Glutamatergic neuron (in vitro differentiated cells): ENCODE data around the gene ZCCHC7. TPM values are rescaled to one million over a fixed set of nuclear protein-coding genes. Genes with fewer than 3 reads are reported as not detected.

ENCODE experiments used
- DNase-seq: peaks from one replicate; pipeline ENCODE4 v3.0.0; 2022
- H3K27ac Mint-ChIP-seq: one replicate; pipeline ENCODE4 v1.8.0; 2020; ENCODE audit warnings: mild to moderate bottlenecking, mixed read lengths, inconsistent platforms; ENCODE audit not compliant: unreplicated experiment
- H3K27me3 Mint-ChIP-seq: one replicate; pipeline ENCODE4 v1.8.0; 2020; ENCODE audit warnings: mild to moderate bottlenecking, moderate library complexity, mixed read lengths, inconsistent platforms; ENCODE audit not compliant: unreplicated experiment
- H3K36me3 Mint-ChIP-seq: one replicate; pipeline ENCODE4 v1.8.0; 2020; ENCODE audit warnings: mild to moderate bottlenecking, mixed read lengths, inconsistent platforms; ENCODE audit not compliant: unreplicated experiment
- H3K4me1 Mint-ChIP-seq: one replicate; pipeline ENCODE4 v1.8.0; 2020; ENCODE audit warnings: mild to moderate bottlenecking, low read depth, mixed read lengths, inconsistent platforms; ENCODE audit not compliant: unreplicated experiment
- H3K4me3 Mint-ChIP-seq: one replicate; pipeline ENCODE4 v1.8.0; 2020; ENCODE audit warnings: mild to moderate bottlenecking, mixed read lengths, inconsistent platforms; ENCODE audit not compliant: unreplicated experiment
- H3K9me3 Mint-ChIP-seq: one replicate; pipeline ENCODE4 v1.8.0; 2020; ENCODE audit warnings: mild to moderate bottlenecking, moderate library complexity, mixed read lengths, inconsistent platforms; ENCODE audit not compliant: unreplicated experiment
- total RNA-seq: library from RNA; stranded (reverse); fragmentation: NEBNext Ultra II Directional; extraction: Animal tissue kit (Norgen Biotek cat#: 25700); gene quantifications from one replicate; pipeline ENCODE4 v1.2.1, GENCODE V29; 2021; ENCODE audit not compliant: unreplicated experiment
- TF ChIP-seq, protein P1 (sequence below): fragments of 200-600 bp; sonication (generic); IDR thresholded peaks from one replicate; pipeline ENCODE4 v1.5.0; 2021; ENCODE audit not compliant: partially characterized antibody, unreplicated experiment

Gene ZCCHC7
- total RNA-seq, 1 donor from 2014 or later, result 31.1 TPM

DNA sequence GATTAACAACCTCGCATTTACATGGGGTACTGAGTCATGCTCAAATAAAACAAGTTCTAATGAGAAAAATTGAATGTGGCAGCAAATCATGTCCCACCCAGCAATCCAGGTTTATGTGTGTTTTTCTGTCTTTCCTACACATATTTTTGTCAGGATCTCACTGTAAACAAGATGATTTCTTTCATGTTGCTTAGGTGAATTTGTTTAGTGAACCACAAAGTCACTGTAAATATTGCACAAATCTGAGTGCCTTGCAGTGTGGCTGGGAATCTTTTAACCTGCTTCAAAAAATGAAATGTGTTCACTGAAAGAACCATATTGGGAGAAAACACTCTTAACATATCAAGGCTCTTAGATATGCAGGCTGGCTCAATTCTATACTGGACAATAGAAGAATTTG lies 23.1 kb upstream of the ZCCHC7 start:
- TF ChIP-seq, protein P1, sequence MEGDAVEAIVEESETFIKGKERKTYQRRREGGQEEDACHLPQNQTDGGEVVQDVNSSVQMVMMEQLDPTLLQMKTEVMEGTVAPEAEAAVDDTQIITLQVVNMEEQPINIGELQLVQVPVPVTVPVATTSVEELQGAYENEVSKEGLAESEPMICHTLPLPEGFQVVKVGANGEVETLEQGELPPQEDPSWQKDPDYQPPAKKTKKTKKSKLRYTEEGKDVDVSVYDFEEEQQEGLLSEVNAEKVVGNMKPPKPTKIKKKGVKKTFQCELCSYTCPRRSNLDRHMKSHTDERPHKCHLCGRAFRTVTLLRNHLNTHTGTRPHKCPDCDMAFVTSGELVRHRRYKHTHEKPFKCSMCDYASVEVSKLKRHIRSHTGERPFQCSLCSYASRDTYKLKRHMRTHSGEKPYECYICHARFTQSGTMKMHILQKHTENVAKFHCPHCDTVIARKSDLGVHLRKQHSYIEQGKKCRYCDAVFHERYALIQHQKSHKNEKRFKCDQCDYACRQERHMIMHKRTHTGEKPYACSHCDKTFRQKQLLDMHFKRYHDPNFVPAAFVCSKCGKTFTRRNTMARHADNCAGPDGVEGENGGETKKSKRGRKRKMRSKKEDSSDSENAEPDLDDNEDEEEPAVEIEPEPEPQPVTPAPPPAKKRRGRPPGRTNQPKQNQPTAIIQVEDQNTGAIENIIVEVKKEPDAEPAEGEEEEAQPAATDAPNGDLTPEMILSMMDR, result no peak
- no peak for DNase-seq
- Mint-ChIP-seq H3K27me3 (no peaks in the 10 kb centered on the region), H3K4me1 (peaks cover 1% of the 10 kb centered on the region), H3K4me3 (no peak overlapping the region), H3K36me3 (no peaks in the 10 kb centered on the region), H3K27ac (no peak overlapping the region), H3K9me3 (no peaks in the 10 kb centered on the region)

DNA sequence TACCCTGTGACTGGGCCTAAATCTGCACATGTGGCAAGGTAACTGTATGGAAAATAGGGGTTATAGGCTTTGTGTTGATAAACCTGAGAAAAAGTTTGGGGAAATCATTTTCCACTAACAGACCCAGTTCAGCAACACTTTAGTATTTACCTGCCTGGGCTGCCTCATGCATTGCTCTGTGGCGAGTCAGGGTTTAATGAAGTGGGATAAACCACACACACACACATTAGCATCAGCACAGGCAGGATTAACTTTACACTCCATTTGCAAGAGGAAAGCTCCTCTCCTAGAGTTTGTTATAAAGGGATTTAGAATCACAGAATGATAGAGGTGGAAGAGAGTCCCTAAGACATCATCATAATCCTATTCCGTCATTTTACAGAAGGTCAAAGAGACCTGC lies 20.0 kb upstream of the ZCCHC7 start:
- no peak overlapping the region for H3K4me3 Mint-ChIP-seq
- DNase-seq, result no peak
- peaks cover 1% of the 10 kb centered on the region for H3K9me3 Mint-ChIP-seq
- no peaks in the 10 kb centered on the region for H3K27me3 Mint-ChIP-seq
- no peaks in the 10 kb centered on the region for H3K4me1 Mint-ChIP-seq
- TF ChIP-seq, protein P1, result no peak
- H3K27ac Mint-ChIP-seq, result no peak overlapping the region
- no peaks in the 10 kb centered on the region for H3K36me3 Mint-ChIP-seq

DNA sequence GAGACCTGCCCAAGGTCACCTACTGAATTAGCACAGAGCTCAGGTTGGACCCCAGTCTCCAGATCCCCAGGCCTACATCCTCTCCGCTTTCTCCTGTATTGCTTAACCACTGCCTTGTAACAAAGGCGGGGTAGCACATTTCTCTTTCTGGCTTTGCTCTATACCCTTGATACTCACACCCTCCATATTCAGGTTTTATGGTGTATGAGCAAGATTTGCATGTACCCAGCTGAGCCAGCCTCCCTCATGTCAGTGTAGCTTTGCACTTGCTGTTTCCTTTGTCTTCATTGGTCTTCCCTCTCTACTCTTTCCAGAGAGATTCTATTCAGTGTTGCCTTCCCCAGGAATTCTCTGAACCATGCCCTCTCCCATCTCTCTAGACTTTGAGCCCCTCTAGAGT lies 19.6 kb upstream of the ZCCHC7 start:
- Mint-ChIP-seq H3K9me3 (peaks cover 1% of the 10 kb centered on the region), H3K27ac (no peak overlapping the region), H3K4me3 (no peak overlapping the region), H3K4me1 (no peaks in the 10 kb centered on the region), H3K27me3 (no peaks in the 10 kb centered on the region), H3K36me3 (no peaks in the 10 kb centered on the region)
- TF ChIP-seq, protein P1, result no peak
- no peak for DNase-seq

DNA sequence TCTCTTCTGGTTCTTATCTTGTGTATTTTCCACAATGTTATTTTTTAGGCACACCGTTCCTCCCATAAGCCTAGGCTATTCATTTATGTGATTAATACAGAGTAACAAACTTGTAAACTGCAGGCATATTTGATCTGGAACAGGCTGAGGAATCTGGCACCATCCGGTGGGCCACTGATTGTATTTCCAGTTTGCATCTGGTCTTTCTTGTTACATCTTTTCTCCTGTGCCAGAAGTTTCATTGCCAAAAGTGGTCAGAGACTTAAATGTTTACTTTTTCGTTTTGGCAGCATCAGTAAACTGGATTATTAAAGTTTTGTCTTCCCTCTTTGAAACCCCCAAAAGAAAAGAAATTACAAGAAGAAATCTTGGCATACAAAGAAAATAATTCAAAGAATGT lies 17.9 kb upstream of the ZCCHC7 start:
- Mint-ChIP-seq H3K9me3 (peaks cover 1% of the 10 kb centered on the region), H3K27ac (no peak overlapping the region), H3K36me3 (no peaks in the 10 kb centered on the region), H3K4me3 (no peak overlapping the region), H3K27me3 (no peaks in the 10 kb centered on the region), H3K4me1 (no peaks in the 10 kb centered on the region)
- DNase-seq, result no peak
- TF ChIP-seq, protein P1, result no peak

DNA sequence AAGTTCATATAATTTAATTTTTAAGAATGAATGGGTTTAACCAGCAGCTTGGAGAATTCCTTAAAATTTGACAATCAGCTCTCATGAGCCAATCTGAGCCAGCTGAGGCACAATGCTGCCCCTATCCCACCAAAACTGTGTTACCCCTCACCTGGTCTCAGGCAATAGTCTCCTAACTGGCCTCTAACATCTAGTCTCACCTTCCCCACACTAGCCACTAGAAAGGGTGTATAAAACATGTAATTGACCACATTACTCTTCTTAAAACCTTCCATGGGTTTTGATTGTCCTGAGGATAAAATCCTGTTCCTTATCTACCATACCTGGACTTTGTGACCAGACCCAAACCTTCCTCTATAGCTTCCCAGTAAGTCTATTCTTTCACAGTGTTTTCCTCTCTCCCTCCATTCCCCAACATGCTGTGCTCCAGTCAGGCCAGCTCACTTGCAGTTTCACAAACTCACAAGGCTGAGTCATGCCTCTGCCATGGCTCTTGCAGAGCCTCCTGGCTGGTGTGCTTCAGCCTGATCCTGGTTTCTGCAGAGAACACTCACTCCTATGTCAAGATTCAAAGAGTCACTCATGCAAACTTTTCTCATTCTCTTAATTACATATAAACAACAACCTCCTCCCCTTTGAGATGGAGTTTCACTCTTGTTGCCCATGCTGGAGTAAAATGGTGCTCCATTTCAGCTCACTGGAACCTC lies 16.0 kb upstream of the ZCCHC7 start:
- peaks cover 1% of the 10 kb centered on the region for H3K9me3 Mint-ChIP-seq
- H3K4me3 Mint-ChIP-seq, result no peak overlapping the region
- H3K4me1 Mint-ChIP-seq, result no peaks in the 10 kb centered on the region
- no peaks in the 10 kb centered on the region for H3K27me3 Mint-ChIP-seq
- no peak overlapping the region for H3K27ac Mint-ChIP-seq
- DNase-seq, result no peak
- TF ChIP-seq, protein P1, result no peak
- no peaks in the 10 kb centered on the region for H3K36me3 Mint-ChIP-seq
